H1 (cell line): ENCODE data around the gene EVA1B. TPM values are rescaled to one million over a fixed set of nuclear protein-coding genes. Genes with fewer than 3 reads are reported as not detected.

ENCODE experiments used
- CBX5 ChIP-seq: fragments of 300-800, 300-1000 bp; sonication (generic); IDR thresholded peaks from 2 replicates; pipeline ENCODE4 v1.7.1; 2016; ENCODE audit warnings: antibody characterized with exemption, low read length, low read depth
- CHD1 ChIP-seq: IDR thresholded peaks from 2 replicates; pipeline ENCODE4 v1.6.1; 2012; ENCODE audit warnings: low read depth, low read length, improper control_type of control experiment
- CHD2 ChIP-seq: IDR thresholded peaks from 2 replicates; pipeline ENCODE4 v1.6.1; 2012; ENCODE audit warnings: low read length, improper control_type of control experiment
- CHD7 ChIP-seq: fragments of 300-600 bp; sonication (generic); IDR thresholded peaks from 2 replicates; pipeline ENCODE4 v1.7.1; 2012; ENCODE audit warnings: low read length, moderate library complexity, mild to moderate bottlenecking, inconsistent platforms; ENCODE audit not compliant: insufficient replicate concordance
- EP300 ChIP-seq, 2 experiments: IDR thresholded peaks; 1 replicate in 1 of 2; 2 replicates in 1 of 2; pipeline ENCODE4 v1.6.1; 2011 to 2012; ENCODE audit warnings: low read depth in 2 of 2, low read length in 2 of 2, mild to moderate bottlenecking in 2 of 2, borderline replicate concordance in 1 of 2, inconsistent platforms in 1 of 2, moderate library complexity in 1 of 2
- EZH2 ChIP-seq: fragments of 200-600 bp; sonication (generic); IDR thresholded peaks from 2 replicates; pipeline ENCODE4 v1.7.1; 2012; ENCODE audit warnings: low read depth, mild to moderate bottlenecking, moderate library complexity, low read length, inconsistent platforms; ENCODE audit not compliant: severe bottlenecking
- RBBP5 ChIP-seq: IDR thresholded peaks from 2 replicates; pipeline ENCODE4 v1.7.1; 2012; ENCODE audit warnings: low read depth, mild to moderate bottlenecking, inconsistent platforms, low read length, moderate library complexity, borderline replicate concordance
- SIN3A ChIP-seq, 2 experiments: IDR thresholded peaks in 1 of 2; conservative IDR thresholded peaks in 1 of 2; 2 replicates each; pipeline ENCODE4 v1.6.1; 2011 to 2012; ENCODE audit warnings: low read length in 2 of 2, improper control_type of control experiment in 1 of 2, low read depth in 1 of 2, mild to moderate bottlenecking in 1 of 2
- SIX5 ChIP-seq: IDR thresholded peaks from 2 replicates; pipeline ENCODE4 v1.6.1; 2011; ENCODE audit warnings: mild to moderate bottlenecking, low read depth, low read length
- TCF12 ChIP-seq: IDR thresholded peaks from 2 replicates; pipeline ENCODE4 v1.6.1; 2011; ENCODE audit warnings: low read depth, mild to moderate bottlenecking, low read length
- polyA plus RNA-seq, 7 experiments: library from polyadenylated mRNA; depleted of rRNA in 3 of 7; stranded (reverse) in 5 of 7; unstranded in 2 of 7; fragments of >200 nt in 5 of 7; fragments of 200-250 nt in 2 of 7; gene quantifications; 1 replicate in 5 of 7; 2 replicates in 1 of 7; 4 replicates in 1 of 7; pipeline versions ENCODE4 v1.2.1 to v1.2.3, GENCODE V29; 2011 to 2013; ENCODE audit warnings: missing spikeins in 2 of 7, mixed read lengths in 2 of 7
- total RNA-seq: library from RNA; stranded (reverse); fragmentation: NEBNext Ultra II Directional; extraction: Animal tissue kit (Norgen Biotek cat#: 25700); gene quantifications from 2 replicates; pipeline ENCODE4 v1.2.1, GENCODE V29; 2021

EVA1B gene
- total and polyA plus RNA-seq, 2 of the 8 experiments (the other 6 are each of a cell fraction or from before 2014, with no cell fraction given): 10.0 to 19.9 TPM

DNA sequence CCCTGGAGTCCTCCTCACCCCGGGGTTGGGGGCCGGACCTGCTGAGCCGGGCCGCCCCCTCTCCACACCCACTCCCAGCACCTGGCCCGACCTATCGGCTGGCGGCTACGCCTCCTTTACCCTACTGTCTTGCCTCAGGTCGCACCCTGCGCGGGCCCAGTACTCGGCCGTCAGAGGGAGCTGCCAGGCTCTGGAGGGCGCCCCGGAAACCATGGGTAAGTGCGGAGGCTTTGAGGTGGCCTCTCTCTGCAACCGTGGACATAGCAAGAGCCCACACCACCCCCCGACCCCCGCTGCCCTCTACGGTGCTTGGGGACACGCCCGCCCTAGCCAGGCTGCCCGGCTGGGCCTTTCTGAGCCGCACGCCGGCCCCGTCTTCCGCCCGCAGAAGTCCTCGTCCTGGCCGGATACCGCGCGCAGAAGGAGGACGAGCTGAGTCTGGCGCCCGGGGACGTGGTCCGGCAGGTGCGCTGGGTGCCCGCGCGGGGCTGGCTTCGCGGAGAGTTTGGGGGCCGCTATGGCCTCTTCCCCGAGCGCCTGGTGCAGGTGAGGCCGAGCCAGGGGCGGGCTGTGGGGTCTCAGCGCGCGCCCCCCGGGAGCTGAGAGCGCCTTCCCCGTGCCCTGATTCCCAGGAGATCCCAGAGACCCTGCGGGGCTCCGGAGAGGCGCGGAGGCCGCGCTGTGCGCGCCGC, 17.1 kb downstream of the EVA1B start, which contains the start of gene SH3D21 (continued):
- TF ChIP-seq CHD2 (no peak), CBX5 (no peak), CHD1 (no peak), SIX5 (no peak), CHD7 (no peak), TCF12 (no peak), SIN3A (conservative IDR thresholded peaks at IDR 0.05 in 1 of 2, IDR thresholded peaks at IDR 0.05 in 1 of 2; ENCODE audit: low read depth in 1 of 2, low read length in 2 of 2) (no peak), RBBP5 (no peak; the same call in 1 of the 2 replicates), EP300 (IDR thresholded peaks at IDR 0.05; ENCODE audit: borderline replicate concordance in 1 of 2, low read depth in 2 of 2, low read length in 2 of 2) (no peak), EZH2 (no peak)
